ENCODE data around the gene RNF103. TPM values are rescaled to one million over a fixed set of nuclear protein-coding genes. Genes with fewer than 3 reads are reported as not detected.

The RNF103 gene
- total and polyA plus RNA-seq, 8 donors: 7.8 to 132 (median 28.6) TPM

GRCh38 chr2:86617153-86617552, 6.5 kb downstream of the RNF103 start:
- TF ChIP-seq POLR2AphosphoS5 (IDR thresholded peaks at IDR 0.05) (no peak), EP300 (IDR thresholded peaks at IDR 0.05) (no peak), POLR2A (IDR thresholded peaks at IDR 0.05) (no peak), CTCF (IDR thresholded peaks at IDR 0.05) (no peak)
- Histone ChIP-seq H3K4me3 (no peak overlapping the region), H3K36me3 (peaks cover 7 to 79% (median 71%) of the 10 kb centered on the region in 4 donors), H3K4me1 (peaks cover 12 to 67% (median 41%) of the 10 kb centered on the region in 4 donors), H3K9me3 (no peaks in the 10 kb centered on the region), H3K27me3 (no peaks in the 10 kb centered on the region), H3K27ac (no peak overlapping the region)
- intact Hi-C loops (cut with DNase I; ENCODE audit: low total_unique reads): no loop called here
- WGBS, 5 donors: 84 to 94% (median 91%) methylated on average over 3 of the region's 3 CpGs
- DNase-seq: no peak

GRCh38 chr2:86616502-86616901, 7.2 kb downstream of the RNF103 start:
- TF ChIP-seq EP300 (IDR thresholded peaks at IDR 0.05) (no peak), POLR2AphosphoS5 (IDR thresholded peaks at IDR 0.05) (no peak), POLR2A (IDR thresholded peaks at IDR 0.05) (no peak), CTCF (IDR thresholded peaks at IDR 0.05) (no peak)
- WGBS, 5 donors: 34 to 50% (median 39%) methylated on average over 3 of the region's 3 CpGs
- no peak overlapping the region for H3K4me3 ChIP-seq
- H3K27me3 ChIP-seq: no peaks in the 10 kb centered on the region
- H3K36me3 ChIP-seq: peaks cover 12 to 86% (median 78%) of the 10 kb centered on the region in 4 donors
- peaks cover 12 to 62% (median 40%) of the 10 kb centered on the region in 4 donors for H3K4me1 ChIP-seq
- H3K9me3 ChIP-seq: no peaks in the 10 kb centered on the region
- no peak for DNase-seq
- intact Hi-C loops (cut with DNase I; ENCODE audit: low total_unique reads): no loop called here
- no peak overlapping the region for H3K27ac ChIP-seq

- peaks cover 12 to 53% (median 32%) of the 10 kb centered on the region in 4 donors for H3K4me1 ChIP-seq
- no peak overlapping the region for H3K27ac ChIP-seq
- no peaks in the 10 kb centered on the region for H3K9me3 ChIP-seq
- H3K27me3 ChIP-seq: no peaks in the 10 kb centered on the region
- intact Hi-C loops (cut with DNase I; ENCODE audit: low total_unique reads): no loop called here
- H3K4me3 ChIP-seq: no peak overlapping the region
- peaks cover 22 to 95% (median 87%) of the 10 kb centered on the region in 4 donors for H3K36me3 ChIP-seq
- no peak for DNase-seq
- TF ChIP-seq EP300 (IDR thresholded peaks at IDR 0.05): no peak
- TF ChIP-seq POLR2A (IDR thresholded peaks at IDR 0.05): no peak
- TF ChIP-seq POLR2AphosphoS5 (IDR thresholded peaks at IDR 0.05): no peak
- TF ChIP-seq CTCF (IDR thresholded peaks at IDR 0.05): no peak
Observed at GRCh38 chr2:86615596-86615995, 8.1 kb downstream of the RNF103 start.

GRCh38 chr2:86613515-86613914, 10.2 kb downstream of the RNF103 start:
- no peaks in the 10 kb centered on the region for H3K27me3 ChIP-seq
- no peaks in the 10 kb centered on the region for H3K9me3 ChIP-seq
- no peak overlapping the region for H3K4me3 ChIP-seq
- no peak for DNase-seq
- H3K27ac ChIP-seq: no peak overlapping the region
- H3K36me3 ChIP-seq: peaks cover 29 to 100% (median 90%) of the 10 kb centered on the region in 4 donors
- TF ChIP-seq POLR2A (IDR thresholded peaks at IDR 0.05) (no peak), EP300 (IDR thresholded peaks at IDR 0.05) (no peak), CTCF (IDR thresholded peaks at IDR 0.05) (no peak), POLR2AphosphoS5 (IDR thresholded peaks at IDR 0.05) (no peak)
- WGBS, 5 donors: 85 to 90% (median 88%) methylated on average over 4 of the region's 4 CpGs
- intact Hi-C loops (cut with DNase I; ENCODE audit: low total_unique reads): no loop called here
- H3K4me1 ChIP-seq: peaks cover 0 to 32% (median 20%) of the 10 kb centered on the region in 4 donors

Data from stomach (tissue), 9 donors.